Activated CD4-positive, alpha-beta T cell treated with anti-CD3 and anti-CD28 coated beads, Interleukin-2, amount 50 U/mL, for 4 hours (primary cell): ENCODE measurements around the gene MINDY3.
"Not testable (repeated sequence)": the region's sequence is repeated elsewhere in the genome, so short reads cannot be mapped to it uniquely, and the experiment has no call there.

Experiments used
- DNase-seq, 2 experiments: peaks; one replicate each; pipeline ENCODE4 v3.0.0-alpha.2; 2020

Gene MINDY3

DNA sequence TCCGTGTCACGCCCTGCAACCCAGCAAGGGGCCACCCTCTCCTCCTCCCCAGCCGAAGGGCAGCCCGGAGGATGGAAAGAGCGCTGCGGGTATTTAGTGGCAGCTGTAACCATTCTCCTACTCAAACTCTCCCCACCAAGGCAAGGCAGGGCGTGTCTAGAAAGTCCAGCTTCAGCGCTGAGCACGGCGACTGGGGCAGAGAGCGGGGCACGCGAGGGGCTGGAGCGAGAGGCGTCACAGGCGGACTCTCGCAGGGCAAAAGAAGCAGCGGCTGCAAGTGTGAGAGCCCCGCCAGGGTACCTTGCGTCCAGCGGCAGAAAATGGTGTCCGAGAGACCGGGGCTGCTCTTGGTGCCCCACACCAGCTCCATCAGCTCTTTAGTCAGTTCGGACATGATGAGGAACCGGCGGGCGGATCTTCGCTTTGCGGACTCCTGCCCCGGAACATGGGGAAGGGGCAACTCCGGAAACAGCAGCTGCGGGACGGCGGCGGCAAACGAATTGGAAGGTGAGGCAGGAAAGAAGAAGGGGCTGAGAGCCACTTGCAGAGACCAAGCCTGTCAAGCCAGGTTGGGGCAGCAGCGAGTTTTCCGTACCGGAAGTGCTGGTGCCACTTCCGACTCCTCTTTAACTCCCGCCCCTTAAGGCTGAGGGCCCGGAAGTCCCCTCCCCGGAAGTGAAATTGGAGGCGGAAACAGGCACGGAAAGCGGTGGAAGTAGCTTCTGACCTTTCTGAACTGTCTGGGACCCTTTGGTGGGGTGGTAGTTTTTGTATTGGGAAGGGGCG, at the start of gene MINDY3:
TSS of gene MINDY3 (minus strand) at position 602 of the 786 bp plus-strand sequence. CDS start at position 394, 208 bp downstream.
- peak; percentile 72 to 75 for DNase-seq

DNA sequence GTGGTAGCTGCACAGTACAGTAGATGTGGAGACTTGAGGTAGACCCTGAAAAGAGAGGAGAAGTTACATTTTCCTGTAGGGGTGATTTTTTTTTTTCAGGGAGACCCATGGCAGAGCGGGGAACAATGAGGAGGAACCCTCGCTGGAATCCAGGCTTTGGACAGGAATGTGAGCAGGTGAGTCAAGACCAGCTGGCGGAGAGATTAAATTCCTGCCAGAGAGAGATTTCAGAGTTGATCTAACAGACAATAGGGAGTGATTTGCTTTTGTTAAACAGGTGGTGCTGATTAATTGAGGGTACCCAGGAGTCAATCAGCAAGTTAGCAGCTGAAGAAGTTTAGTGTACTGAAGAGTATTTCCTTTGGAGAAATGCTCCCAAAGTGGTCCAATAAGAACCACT, 41.6 kb upstream of the MINDY3 start:
- DNase-seq, result no peak

DNA sequence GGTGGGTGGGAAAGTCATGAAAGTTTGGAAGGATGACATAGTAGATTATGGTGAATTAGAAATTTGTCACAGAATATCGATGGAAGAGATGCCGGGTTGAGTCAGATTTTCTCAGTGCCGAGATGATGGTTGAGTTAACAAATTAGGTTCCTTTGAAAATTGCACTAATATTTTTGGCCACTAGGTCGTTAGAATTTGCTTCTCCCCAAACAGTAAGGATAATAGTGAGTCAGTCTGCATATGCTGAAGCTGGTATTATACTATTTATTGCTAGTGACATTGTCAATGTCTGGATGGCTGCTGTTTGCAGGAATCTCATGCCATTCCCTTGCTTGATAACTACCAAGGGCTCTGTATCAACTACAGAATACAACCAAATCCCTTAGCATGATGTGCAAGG, 37.7 kb upstream of the MINDY3 start:
- DNase-seq, result no peak

DNA sequence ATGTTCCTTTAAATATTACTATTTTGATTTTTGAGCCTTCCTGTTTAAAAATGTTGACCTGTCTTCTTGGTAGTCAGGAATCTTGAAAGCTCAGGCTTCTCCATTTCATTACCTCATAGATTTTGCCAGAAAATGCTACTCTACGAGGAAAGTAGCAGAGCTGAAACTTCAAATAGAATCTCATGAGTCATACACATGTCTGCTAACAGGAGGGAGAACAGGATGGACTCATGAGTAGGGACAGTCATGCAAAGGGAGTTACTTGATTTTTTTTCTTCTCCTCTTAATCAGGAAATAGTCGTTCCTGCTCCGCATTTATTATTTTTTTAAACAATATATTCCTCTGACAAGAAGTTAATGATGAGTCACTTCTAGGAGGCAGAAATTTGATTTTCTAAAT, 37.0 kb upstream of the MINDY3 start:
- DNase-seq, result no peak

DNA sequence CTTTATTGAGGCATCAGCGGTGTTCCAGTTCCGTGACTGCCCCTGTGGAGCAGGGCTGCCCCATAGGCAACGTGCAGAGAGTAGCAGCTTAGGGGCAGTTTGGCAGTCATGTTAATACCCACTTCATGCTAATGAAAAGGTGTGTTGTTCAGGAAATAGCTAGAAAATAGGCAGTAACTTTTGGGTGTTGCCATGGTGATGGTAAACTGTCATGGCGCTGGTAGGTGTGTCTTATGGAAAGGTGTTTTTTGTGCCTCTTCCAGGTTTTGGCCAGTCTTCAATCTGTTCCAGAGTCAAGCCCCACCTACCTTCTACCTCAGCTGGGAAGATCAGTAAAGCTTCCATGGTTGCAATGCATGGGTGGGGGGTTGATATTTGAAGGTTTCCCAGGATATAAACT, 36.3 kb upstream of the MINDY3 start:
- no peak for DNase-seq

DNA sequence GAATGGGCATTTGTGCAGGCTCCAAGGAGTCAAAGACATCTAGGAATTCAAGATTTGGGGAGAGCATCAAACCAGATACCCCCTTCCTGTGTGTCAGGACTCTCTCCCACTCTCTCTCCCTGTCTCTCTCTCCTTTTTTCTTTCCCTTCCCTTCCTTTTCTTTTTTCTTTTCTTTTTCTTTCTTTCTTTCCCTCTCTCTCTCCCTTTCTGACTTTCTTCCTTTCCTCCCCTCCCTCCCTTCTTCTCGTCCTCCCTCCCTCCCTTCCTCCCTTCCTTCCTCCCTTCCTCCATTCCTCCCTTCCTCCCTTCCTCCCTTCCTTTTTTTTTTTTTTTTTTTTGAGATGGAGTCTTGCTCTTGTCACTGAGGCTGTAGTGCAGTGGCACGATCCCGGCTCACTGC, 24.1 kb upstream of the MINDY3 start:
- DNase-seq, result no peak

DNA sequence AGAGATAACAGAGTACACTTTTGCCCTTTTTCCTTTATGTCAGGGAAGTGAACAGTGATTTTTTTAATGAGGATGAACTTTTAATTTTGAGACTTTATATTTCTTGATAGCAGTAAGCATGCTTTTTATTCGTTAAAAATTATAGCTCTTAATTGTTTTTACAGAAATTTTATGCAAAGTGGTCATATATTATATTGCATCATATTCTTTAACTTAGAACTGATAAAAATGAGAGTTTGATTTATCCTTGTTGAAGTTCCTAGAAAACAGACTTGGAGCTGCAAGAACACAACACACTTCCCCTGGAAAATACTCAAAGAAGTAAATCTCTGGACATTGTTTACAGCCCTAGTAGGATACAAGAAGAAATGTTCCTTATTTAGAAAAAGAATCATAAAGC, 21.2 kb upstream of the MINDY3 start:
- DNase-seq, result no peak

DNA sequence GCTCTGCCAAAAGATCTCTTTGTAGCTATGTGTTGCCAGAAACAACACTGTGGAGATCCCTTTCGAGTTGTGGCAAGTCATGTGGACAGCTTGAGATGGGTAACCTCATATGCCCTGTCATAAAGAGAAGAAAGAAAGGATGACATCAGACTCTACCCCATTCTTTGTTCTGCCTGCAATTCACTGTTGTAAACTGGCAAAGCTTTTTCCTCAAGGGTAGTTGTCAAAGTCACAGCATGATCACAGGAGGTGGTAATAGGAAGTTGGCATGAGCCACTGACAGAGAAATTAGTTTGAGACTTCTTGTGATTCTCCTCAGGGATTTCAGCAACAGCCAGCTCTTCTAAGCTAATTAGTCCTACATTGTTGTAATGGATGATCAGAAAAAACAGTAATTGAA, 19.4 kb upstream of the MINDY3 start:
- DNase-seq, result no peak

DNA sequence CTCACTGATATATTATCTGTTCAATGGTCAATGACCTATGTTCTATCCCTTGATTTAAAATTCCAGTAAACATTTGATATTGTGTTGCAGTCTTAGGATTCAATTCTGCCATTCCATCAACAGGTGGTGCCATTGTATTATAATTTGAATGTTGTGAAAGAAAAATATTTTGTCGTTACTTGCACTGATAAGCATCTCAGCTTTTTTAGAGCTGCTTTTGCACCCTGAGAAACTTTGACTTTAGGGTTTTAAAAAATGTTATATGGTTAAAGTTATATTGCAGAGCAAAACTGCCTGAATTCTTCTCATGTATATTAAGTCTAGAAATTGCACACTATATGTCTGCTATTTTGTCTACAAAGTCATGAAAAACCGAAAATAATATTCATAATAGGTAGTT, 18.8 kb upstream of the MINDY3 start:
- DNase-seq, result no peak

DNA sequence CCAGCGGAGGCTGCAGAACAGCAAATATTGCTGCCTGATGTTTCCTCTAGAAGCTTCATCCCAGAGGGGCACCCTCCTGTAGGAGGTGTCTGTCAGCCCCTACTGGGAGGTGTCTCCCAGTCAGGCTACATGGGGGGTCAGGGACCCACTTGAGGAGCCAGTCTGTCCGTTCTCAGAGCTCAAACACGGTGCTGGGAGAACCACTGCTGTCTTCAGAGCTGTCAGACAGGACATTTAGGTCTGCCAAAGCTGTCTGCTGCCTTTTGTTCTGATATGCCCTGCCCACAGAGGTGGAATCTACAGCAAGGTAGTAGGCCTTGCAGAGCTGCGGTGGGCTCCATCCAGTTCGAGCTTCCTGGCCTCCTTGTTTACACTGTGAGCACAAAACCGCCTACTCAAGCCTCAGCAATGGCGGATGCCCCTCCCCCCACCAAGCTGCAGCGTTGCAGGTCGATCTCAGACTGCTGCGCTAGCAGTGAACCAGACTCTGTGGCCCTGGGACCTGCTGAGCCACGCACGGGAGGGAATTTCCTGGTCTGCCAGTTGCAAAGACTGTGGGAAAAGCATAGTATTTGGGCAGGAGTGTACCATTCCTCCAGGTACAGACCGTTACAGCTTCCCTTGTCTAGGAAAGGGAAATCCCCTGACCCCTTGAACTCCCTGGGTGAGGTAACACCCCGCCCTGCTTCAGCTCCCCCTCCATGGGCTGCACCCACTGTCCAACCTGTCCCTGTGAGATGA, 17.7 kb upstream of the MINDY3 start:
- DNase-seq, result no peak

DNA sequence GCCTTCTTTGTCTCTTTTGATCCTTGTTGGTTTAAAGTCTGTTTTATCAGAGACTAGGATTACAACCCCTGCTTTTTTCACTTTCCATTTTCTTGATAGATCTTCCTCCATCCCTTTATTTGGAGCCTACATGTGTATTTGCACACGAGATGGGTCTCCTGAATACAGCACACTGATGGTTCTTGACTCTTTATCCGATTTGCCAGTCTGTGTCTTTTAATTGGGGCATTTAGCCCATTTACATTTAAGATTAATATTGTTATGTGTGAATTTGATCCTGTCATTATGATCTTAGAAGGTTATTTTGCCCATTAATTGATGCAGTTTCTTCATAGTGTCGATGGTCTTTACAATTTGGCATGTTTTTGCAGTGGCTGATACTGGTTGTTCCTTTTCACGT, 16.0 kb upstream of the MINDY3 start:
- not testable (repeated sequence) for DNase-seq

DNA sequence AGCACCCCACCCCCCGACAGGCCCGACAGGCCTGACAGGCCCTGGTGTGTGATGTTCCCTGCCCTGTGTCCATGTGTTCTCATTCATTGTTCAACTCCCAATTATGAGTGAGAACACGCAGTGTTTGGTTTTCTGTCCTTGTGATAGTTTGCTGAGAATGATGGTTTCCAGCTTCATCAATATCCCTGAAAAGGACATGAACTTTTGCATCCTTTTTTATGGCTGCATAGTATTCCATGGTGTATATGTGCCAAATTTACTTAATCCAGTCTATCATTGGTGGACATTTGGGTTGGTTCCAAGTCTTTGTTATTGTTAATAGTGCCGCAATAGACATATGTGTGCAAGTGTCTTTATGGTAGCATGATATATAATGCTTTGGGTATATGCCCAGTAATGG, 12.3 kb upstream of the MINDY3 start:
- not testable (repeated sequence) for DNase-seq

DNA sequence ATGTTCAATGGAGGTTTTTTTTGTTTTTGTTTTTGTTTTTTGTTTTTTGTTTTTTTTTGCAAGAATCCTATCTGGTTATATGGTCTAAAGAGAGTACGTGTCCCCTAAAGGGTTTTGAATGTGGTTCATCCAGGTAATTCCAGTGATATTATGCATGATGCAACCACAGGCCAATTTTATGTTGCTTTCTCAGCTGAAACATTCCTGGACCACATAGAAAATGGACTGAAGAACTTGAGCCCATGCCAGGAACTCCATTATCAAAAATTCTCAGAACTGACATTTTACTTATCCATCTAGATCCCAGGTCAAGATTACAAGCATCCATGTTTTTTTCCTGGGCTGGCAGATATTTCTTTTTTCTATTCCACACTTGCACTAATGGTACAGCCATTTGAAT, 11.5 kb upstream of the MINDY3 start:
- no peak for DNase-seq

DNA sequence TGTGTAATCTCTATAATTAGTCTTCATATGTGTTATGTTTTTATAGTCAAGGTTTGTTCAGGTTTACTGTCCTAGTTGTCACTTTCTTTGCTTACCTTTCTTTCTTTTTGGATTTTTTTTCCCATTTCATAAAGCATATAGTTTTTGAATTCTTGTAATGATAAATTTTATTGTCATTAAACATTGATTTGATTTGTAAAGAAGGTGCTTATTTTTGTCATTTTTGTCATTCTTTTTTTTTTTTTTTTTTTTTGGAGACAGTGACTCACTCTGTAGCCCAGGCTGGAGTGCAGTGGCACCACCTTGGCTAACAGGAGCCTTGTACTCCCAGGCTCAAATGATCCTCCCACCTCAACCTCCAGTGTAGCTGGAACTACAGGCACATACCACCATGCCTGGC, 9.6 kb upstream of the MINDY3 start:
- no peak for DNase-seq

DNA sequence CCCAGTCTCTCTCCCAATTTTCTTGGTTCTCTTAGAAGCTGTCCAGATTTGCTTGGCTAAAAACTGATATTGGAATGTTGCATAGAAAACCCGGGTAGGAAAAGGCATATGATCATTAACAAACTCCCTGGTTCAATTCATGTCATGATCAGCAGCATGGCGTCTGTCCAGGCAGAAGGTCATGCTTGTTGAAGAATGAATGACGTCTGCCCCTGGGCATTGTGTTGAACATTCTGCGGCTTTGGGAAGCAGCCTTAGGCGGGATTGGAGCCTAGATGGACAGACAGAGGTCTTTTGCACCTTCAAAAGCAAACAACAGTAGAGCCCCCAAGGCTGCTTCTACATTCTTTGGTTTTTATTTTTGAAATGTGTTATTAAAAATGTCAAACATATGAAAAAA, 7.7 kb upstream of the MINDY3 start:
- DNase-seq, result no peak

DNA sequence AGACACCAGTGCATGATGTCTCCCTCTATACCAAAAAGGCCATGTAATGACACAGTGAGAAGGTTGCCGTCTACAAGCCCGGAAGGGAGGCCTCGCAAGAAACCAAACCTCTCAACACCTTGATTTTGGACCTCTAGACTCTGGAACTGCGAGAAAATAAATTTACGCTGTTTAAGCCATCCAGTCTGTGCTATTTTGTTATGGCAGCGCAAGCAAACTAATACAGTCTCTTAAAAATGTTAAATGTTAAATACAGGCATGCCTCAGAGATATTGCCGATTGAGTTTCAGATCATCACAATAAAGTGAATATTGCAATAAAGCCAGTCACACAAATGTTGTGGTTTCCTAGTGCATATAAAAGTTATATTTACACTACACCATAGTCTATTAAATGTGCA, 5.0 kb upstream of the MINDY3 start:
- no peak for DNase-seq

DNA sequence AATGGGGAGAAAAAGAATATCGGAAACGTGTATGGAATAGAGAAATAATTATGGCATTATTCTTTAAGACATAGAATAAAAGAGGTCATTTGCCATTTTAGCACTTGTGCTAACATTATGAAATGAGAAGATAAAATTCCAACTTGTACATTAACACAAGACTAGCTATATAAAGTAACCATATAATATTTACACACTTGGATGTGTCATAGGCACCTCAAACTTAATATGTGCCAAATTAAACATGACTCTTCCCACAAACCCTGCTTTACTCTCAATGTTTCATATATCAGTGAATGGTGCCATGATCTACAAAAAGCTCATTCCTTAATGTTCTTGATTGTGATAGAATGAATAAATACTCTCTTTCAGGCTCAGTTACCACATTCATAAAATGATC, 4.1 kb upstream of the MINDY3 start:
- no peak for DNase-seq

DNA sequence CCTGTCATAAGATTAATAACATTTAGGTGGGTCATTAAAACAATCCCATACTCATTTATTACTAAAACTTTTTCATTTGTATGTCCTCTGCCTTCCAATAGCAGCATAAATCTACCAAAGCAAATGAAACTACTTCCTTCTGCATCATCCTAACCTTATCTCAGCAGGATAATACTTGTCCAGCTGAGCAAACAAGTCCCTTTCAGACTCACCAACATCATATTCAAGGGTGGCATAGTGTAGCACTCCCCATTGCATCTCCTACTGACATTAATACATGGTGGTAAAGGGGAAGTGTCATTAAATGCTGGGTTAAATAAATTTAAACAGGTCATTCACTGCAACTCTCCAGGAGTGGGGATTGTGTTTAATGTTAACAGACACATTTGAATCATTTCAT, 3.4 kb upstream of the MINDY3 start:
- no peak for DNase-seq

DNA sequence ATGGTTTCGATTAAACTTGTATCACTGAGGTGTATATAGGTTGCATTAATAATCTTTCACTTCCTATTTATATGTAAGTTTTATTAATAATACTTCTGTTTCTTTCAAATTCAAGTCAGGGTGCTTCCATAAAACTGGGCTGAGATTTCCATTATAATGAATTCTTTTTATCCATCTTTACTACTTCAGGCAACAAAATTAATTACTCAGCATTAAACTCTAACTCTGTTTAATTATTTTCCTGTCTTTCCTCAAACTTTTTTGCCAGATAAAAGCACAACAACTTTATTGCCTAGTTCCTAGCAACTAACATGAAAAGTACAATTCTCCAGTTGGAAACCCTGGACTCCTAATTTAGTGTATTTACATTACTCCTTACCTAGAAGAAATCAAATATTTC, 3.0 kb upstream of the MINDY3 start:
- DNase-seq, result no peak

DNA sequence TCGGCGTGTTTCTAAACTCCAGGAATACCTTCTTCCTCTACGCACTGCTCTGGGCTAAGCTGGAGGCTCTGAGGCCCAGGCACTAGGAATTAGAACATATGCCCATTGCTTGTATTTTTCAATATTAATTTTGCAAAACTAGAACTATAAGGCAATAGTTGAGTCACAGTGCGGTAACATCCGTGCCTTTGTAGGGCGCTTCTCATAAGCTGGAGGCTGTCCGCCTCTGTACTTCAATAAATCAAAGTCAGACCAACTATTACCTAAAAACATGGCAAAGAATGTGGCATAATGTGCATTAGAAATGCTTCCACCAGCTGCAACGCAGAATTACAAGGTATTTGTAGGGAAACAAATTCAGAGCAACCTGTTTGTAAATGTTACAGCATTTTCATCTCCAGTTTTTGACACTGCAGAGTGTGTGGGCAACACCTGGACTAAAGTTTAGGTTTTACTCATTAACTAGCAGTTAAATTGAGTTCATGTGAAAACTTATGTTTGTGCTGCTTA, 440 bp upstream of the MINDY3 start:
- no peak for DNase-seq

DNA sequence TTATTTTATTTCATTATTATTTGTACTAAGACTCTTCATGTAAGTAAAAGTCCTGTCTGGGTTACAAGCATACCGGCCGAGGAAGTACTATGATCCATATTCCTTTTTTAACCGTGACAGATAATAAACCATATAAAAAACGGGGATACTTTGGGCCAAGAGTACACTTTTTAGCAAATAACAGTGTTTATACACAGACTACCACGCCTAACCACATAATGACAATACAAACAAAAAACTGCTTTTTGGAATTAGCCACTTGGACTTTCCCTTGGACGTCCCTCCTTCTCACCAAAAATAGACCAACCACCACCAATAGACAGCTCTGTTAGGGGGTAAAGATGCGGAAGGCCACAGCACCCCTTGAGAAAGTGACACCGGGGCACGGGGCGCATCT, 800 bp downstream of the MINDY3 start:
- DNase-seq, result no peak

DNA sequence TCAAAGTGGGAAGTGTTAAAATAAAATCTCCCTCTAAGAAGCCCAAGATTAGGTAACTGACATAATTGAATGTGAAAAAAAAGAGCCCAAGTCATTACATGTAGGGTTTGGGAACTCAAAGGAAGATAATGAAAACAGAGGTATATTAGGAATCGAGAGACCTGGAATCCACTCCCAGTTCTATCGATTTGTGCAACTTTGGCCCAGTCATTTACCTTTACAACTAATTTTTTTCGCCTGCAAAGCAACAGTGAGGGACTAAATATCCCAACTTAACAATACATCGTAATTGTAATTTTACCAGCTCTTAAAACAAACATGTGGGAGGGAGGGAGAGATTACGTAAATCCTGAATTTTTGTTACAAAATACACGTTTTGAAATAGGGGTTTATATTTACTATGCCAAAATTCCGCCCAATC, 1.4 kb downstream of the MINDY3 start:
- DNase-seq, result no peak

DNA sequence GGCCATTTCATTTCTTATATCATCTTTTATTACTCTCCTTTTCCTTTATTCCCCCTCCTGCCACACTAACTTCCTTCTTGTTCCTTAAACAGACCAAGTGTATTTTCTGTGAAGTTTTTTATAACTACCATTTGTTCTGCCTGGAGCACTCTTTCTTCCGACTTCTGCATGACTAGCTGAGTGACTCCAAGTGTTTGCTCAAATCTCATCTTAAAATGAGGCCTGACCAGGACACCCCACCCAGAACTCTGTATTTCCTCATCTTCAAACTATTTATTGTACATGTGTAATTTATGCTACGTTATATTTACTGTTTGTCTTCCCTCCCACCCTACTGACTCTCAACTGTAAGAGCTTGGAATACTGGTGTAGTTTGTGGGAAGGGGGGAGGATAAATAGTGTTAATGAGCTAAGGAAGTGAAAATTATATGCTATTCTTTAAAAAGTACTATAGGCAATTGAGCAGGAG, 3.2 kb downstream of the MINDY3 start:
- no peak for DNase-seq

DNA sequence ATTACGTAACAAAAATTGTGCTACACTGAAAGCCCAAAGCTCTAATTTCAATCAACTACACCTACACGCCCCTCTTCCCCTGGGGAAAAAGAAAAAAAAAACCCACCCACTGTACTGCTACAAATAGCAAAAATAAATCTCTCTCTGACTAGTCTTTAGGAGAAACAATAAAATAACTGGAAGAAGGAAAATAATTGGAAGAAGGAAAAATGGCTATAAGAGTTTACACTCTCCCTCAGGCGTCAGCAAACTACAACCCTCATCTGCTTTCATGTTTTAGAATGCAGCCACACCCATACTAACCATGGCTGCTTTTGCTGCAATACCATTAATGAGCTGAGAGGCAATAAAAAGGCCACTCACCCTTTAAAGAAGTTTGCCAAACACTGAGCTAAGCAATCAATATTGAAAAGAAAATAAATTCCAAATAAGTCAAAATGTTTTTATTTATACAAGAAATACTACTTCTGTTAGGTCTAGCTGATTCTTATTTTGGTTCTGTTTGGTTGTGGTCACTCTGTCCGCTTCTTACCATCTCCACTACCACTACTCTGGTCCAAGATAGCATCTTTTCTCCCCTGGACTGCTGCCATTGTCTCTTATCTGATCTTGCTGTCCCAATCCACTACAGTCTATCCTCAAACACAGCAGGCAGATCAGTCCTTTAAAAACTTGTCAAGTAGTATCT, 3.8 kb downstream of the MINDY3 start:
- DNase-seq, result no peak
